Neural crest cell (in vitro differentiated cells): Measurements from ENCODE around the gene OAS3. TPM values are rescaled to one million over a fixed set of nuclear protein-coding genes. Genes with fewer than 3 reads are reported as not detected.

Experiments
- DNase-seq: peaks from one replicate; pipeline ENCODE4 v3.0.0; 2021; ENCODE audit warnings: low read depth, mixed read lengths, low spot score
- H3K27ac Mint-ChIP-seq: one replicate; pipeline ENCODE4 v1.8.0; 2021; ENCODE audit warnings: mild to moderate bottlenecking, mixed read lengths; ENCODE audit not compliant: unreplicated experiment
- H3K27me3 Mint-ChIP-seq: 2 replicates; pipeline ENCODE4 v1.8.0; 2021; ENCODE audit warnings: low read depth, mild to moderate bottlenecking, mixed read lengths
- H3K36me3 Mint-ChIP-seq: 2 replicates; pipeline ENCODE4 v1.8.0; 2021; ENCODE audit warnings: low read depth, mild to moderate bottlenecking, mixed read lengths
- H3K4me1 Mint-ChIP-seq: 2 replicates; pipeline ENCODE4 v1.8.0; 2021; ENCODE audit warnings: mixed read lengths
- H3K4me3 Mint-ChIP-seq: one replicate; pipeline ENCODE4 v1.8.0; 2021; ENCODE audit warnings: mild to moderate bottlenecking, mixed read lengths
- H3K9me3 Mint-ChIP-seq: 2 replicates; pipeline ENCODE4 v1.8.0; 2021; ENCODE audit warnings: mixed read lengths
- long read RNA-seq: library from polyadenylated mRNA; unstranded; transcript quantifications from one replicate; pipeline ENCODE4 v2.0.0, GENCODE V29; 2020
- total RNA-seq: library from RNA; stranded (reverse); gene quantifications from 2 replicates; pipeline ENCODE4 v1.2.1, GENCODE V29; 2021
- TF ChIP-seq, protein P1 (sequence below): fragments of 200-600 bp; sonication (generic); conservative IDR thresholded peaks from 2 replicates; pipeline ENCODE4 v1.5.0; 2021; ENCODE audit warnings: antibody characterized with exemption, mild to moderate bottlenecking

The OAS3 gene, protein sequence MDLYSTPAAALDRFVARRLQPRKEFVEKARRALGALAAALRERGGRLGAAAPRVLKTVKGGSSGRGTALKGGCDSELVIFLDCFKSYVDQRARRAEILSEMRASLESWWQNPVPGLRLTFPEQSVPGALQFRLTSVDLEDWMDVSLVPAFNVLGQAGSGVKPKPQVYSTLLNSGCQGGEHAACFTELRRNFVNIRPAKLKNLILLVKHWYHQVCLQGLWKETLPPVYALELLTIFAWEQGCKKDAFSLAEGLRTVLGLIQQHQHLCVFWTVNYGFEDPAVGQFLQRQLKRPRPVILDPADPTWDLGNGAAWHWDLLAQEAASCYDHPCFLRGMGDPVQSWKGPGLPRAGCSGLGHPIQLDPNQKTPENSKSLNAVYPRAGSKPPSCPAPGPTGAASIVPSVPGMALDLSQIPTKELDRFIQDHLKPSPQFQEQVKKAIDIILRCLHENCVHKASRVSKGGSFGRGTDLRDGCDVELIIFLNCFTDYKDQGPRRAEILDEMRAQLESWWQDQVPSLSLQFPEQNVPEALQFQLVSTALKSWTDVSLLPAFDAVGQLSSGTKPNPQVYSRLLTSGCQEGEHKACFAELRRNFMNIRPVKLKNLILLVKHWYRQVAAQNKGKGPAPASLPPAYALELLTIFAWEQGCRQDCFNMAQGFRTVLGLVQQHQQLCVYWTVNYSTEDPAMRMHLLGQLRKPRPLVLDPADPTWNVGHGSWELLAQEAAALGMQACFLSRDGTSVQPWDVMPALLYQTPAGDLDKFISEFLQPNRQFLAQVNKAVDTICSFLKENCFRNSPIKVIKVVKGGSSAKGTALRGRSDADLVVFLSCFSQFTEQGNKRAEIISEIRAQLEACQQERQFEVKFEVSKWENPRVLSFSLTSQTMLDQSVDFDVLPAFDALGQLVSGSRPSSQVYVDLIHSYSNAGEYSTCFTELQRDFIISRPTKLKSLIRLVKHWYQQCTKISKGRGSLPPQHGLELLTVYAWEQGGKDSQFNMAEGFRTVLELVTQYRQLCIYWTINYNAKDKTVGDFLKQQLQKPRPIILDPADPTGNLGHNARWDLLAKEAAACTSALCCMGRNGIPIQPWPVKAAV
- total RNA-seq = 0.48 and 0.54 TPM in 2 replicates
- long read RNA-seq = 0 reads

DNA sequence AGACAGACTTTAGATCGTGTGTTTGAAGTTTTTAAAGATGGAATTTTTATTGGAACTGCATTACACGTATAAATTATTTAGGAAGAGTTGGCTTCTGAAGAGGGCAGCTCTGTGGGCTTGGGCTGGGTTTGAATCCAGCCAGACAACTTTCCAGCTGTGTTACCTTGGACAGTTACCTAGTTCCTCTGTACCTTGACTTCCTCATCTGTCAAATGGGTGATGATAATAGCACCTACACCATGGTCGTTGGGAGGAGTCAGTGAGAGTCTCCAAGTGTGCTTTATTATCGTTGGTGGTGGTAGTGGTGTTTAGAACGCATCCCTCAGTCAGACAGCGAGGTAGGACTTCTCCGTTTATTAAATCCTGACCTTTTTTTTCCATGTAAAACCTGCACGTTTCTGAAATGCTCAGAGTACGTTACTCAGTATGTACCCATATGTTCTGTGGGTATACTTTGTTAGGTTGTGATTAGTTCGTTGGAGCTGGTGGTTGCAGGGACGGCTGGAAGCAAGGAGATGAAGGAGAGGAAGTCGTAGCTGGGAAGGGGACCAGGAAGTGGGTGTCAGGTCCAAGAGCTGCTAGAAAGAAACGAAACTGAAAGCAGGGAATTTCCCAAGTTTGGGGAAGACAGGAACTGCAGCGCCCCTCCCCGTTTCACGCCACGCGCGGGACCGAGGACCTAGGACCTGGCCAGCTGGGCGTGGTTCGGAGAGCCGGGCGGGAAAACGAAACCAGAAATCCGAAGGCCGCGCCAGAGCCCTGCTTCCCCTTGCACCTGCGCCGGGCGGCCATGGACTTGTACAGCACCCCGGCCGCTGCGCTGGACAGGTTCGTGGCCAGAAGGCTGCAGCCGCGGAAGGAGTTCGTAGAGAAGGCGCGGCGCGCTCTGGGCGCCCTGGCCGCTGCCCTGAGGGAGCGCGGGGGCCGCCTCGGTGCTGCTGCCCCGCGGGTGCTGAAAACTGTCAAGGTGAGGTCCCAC lies at the start of gene OAS3:
Gene OAS3, plus strand, starts transcription at position 734 of the 979 bp plus-strand sequence. Its CDS starts 57 bp downstream, at position 791.
- Mint-ChIP-seq H3K36me3 (no peaks in the 10 kb centered on the region), H3K4me3 (peak within 1 kb of the TSS; percentile 48), H3K27ac (no peak within 1 kb of the TSS), H3K27me3 (peaks cover 34% of the 10 kb centered on the region), H3K4me1 (no peaks in the 10 kb centered on the region), H3K9me3 (no peaks in the 10 kb centered on the region)
- DNase-seq = no peak
- TF ChIP-seq, protein P1, sequence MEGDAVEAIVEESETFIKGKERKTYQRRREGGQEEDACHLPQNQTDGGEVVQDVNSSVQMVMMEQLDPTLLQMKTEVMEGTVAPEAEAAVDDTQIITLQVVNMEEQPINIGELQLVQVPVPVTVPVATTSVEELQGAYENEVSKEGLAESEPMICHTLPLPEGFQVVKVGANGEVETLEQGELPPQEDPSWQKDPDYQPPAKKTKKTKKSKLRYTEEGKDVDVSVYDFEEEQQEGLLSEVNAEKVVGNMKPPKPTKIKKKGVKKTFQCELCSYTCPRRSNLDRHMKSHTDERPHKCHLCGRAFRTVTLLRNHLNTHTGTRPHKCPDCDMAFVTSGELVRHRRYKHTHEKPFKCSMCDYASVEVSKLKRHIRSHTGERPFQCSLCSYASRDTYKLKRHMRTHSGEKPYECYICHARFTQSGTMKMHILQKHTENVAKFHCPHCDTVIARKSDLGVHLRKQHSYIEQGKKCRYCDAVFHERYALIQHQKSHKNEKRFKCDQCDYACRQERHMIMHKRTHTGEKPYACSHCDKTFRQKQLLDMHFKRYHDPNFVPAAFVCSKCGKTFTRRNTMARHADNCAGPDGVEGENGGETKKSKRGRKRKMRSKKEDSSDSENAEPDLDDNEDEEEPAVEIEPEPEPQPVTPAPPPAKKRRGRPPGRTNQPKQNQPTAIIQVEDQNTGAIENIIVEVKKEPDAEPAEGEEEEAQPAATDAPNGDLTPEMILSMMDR = no peak

DNA sequence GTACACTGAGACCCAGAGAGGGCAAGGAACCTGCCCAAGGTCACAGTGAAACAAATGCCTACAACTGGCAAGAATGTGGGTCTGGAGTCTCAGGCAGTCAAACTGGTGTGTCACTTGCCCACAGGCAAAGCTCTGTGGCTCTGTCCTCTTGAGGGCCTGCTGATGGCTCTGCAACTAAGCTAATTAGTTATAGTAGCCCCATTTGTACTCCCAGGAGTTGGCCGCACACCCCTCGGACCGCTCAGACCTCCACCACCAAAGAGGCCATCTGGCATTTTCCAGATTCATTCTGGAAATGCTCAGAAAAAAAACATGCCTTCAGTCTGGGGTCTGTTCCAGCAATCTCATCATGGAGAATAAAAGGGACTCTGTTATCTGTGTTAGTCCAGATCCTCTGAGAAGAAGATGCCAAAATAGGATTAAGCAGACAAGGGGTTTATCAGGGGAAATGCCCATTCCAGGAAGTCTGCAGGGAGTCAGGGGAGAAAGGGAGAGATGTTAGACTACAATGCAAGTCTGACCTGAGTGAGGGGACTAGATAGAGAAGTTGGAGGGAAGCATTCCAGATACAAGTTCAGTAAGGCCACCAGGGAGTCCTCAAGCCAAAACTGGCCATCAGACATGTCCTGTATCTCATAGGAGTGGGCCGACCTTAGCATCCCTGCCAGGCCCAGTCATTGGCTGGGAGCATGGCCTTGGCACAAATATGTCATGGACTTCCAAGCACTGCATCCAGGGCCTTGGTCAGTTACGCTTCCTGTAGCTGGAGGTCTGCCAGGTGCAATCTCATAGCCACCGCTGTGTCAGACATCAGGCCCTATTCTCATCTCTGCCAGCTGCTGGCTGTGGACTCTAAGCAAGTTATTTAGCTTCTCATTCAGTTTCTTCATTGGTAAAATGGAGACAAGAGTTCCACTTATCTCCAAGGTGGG lies 46.9 kb upstream of the OAS3 start:
- H3K36me3 Mint-ChIP-seq = no peaks in the 10 kb centered on the region
- no peak overlapping the region for H3K27ac Mint-ChIP-seq
- peaks cover 31% of the 10 kb centered on the region for H3K27me3 Mint-ChIP-seq
- H3K9me3 Mint-ChIP-seq = no peaks in the 10 kb centered on the region
- peaks cover 3% of the 10 kb centered on the region for H3K4me1 Mint-ChIP-seq
- TF ChIP-seq, protein P1 = no peak
- H3K4me3 Mint-ChIP-seq = no peak overlapping the region
- no peak for DNase-seq

DNA sequence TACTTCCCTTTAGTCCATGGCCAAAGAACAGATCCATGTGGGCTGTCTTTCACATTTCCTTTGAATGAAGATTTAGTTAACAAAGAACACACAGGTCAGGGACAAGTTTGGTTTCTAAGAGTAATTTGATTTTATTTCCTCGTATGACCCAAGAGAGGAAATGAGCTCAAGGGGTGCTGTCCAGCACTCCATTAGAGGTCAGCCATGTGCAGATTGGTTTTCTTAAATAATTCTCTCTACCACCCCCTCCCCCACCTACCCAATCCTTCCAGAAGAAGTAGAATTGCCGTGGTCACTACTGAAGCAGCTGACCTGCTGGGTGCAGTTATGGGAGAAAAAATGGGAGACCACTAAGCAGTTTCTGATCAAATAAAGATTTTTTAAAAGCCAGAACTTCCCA lies 45.4 kb upstream of the OAS3 start:
- H3K4me3 Mint-ChIP-seq = no peak overlapping the region
- no peak overlapping the region for H3K27ac Mint-ChIP-seq
- peaks cover 3% of the 10 kb centered on the region for H3K4me1 Mint-ChIP-seq
- DNase-seq = no peak
- no peaks in the 10 kb centered on the region for H3K9me3 Mint-ChIP-seq
- TF ChIP-seq, protein P1 = no peak
- H3K27me3 Mint-ChIP-seq = peaks cover 43% of the 10 kb centered on the region
- H3K36me3 Mint-ChIP-seq = no peaks in the 10 kb centered on the region

DNA sequence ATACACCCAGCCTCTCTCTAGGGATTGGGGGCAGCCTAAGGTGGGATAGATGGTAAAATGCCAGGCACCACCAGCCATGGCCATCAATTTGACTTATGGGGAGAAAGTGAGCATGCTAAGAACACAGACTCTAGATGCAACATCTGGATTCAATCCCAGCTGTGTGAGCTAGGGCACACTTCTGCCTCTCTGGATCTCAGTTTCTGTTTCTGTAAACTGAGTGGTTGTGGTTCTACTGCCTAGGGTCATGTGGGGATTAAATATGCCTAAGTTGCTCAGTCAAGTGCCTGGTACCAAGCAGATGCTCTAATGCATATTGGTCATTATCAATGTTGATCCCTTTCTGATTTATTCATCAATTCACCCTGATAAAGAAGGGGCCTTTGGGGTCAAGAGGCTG lies 44.1 kb upstream of the OAS3 start:
- peaks cover 3% of the 10 kb centered on the region for H3K4me1 Mint-ChIP-seq
- DNase-seq = no peak
- H3K36me3 Mint-ChIP-seq = no peaks in the 10 kb centered on the region
- no peaks in the 10 kb centered on the region for H3K9me3 Mint-ChIP-seq
- peaks cover 54% of the 10 kb centered on the region for H3K27me3 Mint-ChIP-seq
- no peak overlapping the region for H3K27ac Mint-ChIP-seq
- no peak overlapping the region for H3K4me3 Mint-ChIP-seq
- TF ChIP-seq, protein P1 = no peak
